Measurements from ENCODE around the gene OR4A5.
"Not testable (repeated sequence)": the region's sequence is repeated elsewhere in the genome, so short reads cannot be mapped to it uniquely, and the experiment has no call there.

The OR4A5 gene, protein sequence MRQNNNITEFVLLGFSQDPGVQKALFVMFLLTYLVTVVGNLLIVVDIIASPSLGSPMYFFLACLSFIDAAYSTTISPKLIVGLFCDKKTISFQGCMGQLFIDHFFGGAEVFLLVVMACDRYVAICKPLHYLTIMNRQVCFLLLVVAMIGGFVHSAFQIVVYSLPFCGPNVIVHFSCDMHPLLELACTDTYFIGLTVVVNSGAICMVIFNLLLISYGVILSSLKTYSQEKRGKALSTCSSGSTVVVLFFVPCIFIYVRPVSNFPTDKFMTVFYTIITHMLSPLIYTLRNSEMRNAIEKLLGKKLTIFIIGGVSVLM

GRCh38 chr11:54706532-54706931, at the start of gene OR4A5:
TSS of gene OR4A5 (plus strand) at chr11:54706832. CDS start at chr11:54706885, 53 bp downstream.
- DNase-seq (ENCODE audit: low read depth in 1 of 2, low spot score in 1 of 2), result not testable (repeated sequence)

DNA sequence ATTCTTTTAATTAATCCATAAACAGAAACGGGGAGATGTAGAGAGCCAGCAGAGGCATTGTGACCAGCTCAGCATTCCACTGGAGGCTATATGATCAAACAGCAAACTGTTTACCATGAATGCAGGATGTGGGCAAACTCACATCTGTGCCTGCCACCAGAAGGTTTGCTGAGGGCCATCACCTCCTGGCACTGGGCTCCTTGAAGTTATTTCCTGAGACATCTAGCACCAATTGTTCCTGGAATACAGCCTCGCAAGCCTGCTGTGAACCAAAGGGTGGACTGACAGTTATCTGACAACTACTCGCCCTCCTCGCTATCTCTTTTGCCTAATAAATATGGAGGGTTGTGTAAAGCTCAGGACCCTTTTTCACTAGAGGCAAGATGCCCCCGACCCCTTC, 13.5 kb downstream of the OR4A5 start:
- not testable (repeated sequence) for DNase-seq (ENCODE audit: low read depth in 1 of 2, low spot score in 1 of 2)

Data from stimulated activated CD4-positive, alpha-beta T cell treated with anti-CD3 and anti-CD28 coated beads, Interleukin-15, amount 100 ng/mL, for 1 hour (primary cell).